CD4-positive, alpha-beta T cell (primary cell): Measurements from ENCODE around the gene FAM222A. TPM values are rescaled to one million over a fixed set of nuclear protein-coding genes. Genes with fewer than 3 reads are reported as not detected.

ENCODE experiments used
- ATAC-seq: fragments of 200-7000 bp; cut with Tn5 transposase; one replicate; pipeline ENCODE4 v1.10.0; 2022; ENCODE audit warnings: mild to moderate bottlenecking; ENCODE audit not compliant: poor library complexity
- CTCF ChIA-PET: fragments of 350-600 bp; sonication (Branson Sonifier 250); formaldehyde crosslinking; loops from one replicate; lab custom pipeline; 2021; ENCODE audit warnings: antibody characterized with exemption, inconsistent platforms; lab: Charles Lee
- POLR2A ChIA-PET: fragments of 350-600 bp; sonication (Branson Sonifier 250); formaldehyde crosslinking; loops from one replicate; lab custom pipeline; 2021; ENCODE audit warnings: antibody characterized with exemption, inconsistent platforms; lab: Charles Lee
- DNase-seq, 14 experiments: peaks; one replicate each; pipeline ENCODE4 v3.0.0-alpha.2; 2013 to 2020; ENCODE audit warnings: mixed read lengths in 2 of 14
- H3K27ac ChIP-seq, 2 donors: one replicate each; pipeline versions ENCODE4 v1.5.1 to v1.7.0; 2013; ENCODE audit warnings: low read length in 2 of 2, low read depth in 1 of 2, mild to moderate bottlenecking in 1 of 2
- H3K27me3 ChIP-seq, 2 experiments: 1 replicate in 1 of 2; 2 replicates in 1 of 2; pipeline versions ENCODE4 v1.6.1 to v1.7.0; 2013; ENCODE audit warnings: low read length in 2 of 2, control low read depth in 1 of 2, mild to moderate bottlenecking in 1 of 2, moderate library complexity in 1 of 2; ENCODE audit not compliant: insufficient read depth in 2 of 2, control insufficient read depth in 1 of 2
- H3K36me3 ChIP-seq: one replicate; pipeline ENCODE4 v1.6.1; 2013; ENCODE audit warnings: low read length, control low read depth; ENCODE audit not compliant: insufficient read depth
- H3K4me1 ChIP-seq: one replicate; pipeline ENCODE4 v1.6.1; 2013; ENCODE audit warnings: low read length, control low read depth; ENCODE audit not compliant: insufficient read depth
- H3K4me3 ChIP-seq: one replicate; pipeline ENCODE4 v1.5.1; 2013; ENCODE audit warnings: mild to moderate bottlenecking, low read length, moderate library complexity
- H3K9me3 ChIP-seq, 2 experiments: 1 replicate in 1 of 2; 2 replicates in 1 of 2; pipeline versions ENCODE4 v1.6.1 to v1.7.0; 2013; ENCODE audit warnings: low read length in 2 of 2, mild to moderate bottlenecking in 2 of 2, control low read depth in 1 of 2, moderate library complexity in 1 of 2; ENCODE audit not compliant: control insufficient read depth in 1 of 2, insufficient read depth in 1 of 2
- H3K27ac Mint-ChIP-seq: one replicate; pipeline ENCODE4 v1.8.0; 2020; ENCODE audit warnings: mixed read lengths
- H3K27me3 Mint-ChIP-seq: one replicate; pipeline ENCODE4 v1.8.0; 2021; ENCODE audit warnings: mixed read lengths
- H3K36me3 Mint-ChIP-seq: one replicate; pipeline ENCODE4 v1.8.0; 2021; ENCODE audit warnings: low read depth, mixed read lengths
- H3K4me1 Mint-ChIP-seq: one replicate; pipeline ENCODE4 v1.8.0; 2021; ENCODE audit warnings: low read depth, mixed read lengths
- H3K4me3 Mint-ChIP-seq: one replicate; pipeline ENCODE4 v1.8.0; 2020; ENCODE audit warnings: mild to moderate bottlenecking, mixed read lengths
- H3K9me3 Mint-ChIP-seq: one replicate; pipeline ENCODE4 v1.8.0; 2020; ENCODE audit warnings: mixed read lengths
- CTCF ChIP-seq: fragments of 200-600 bp; IDR thresholded peaks from one replicate; pipeline ENCODE4 v1.8.0; 2022; ENCODE audit warnings: antibody characterized with exemption, mild to moderate bottlenecking
- intact Hi-C, 2 experiments: fragments of 100-400 bp; cut with DNase I in 1 of 2; cut with micrococcal nuclease in 1 of 2; formaldehyde crosslinking; loops; one replicate each; pipeline versions ENCODE4 v1.15.1 to v1.9.0; 2023 to 2025; cut with DNase I, micrococcal nuclease
- total RNA-seq, 174 experiments: library from RNA in 2 of 174; stranded (reverse) in 2 of 174; gene quantifications; one replicate each; pipeline ENCODE4 v1.2.3 and lab custom pipeline; 2021 to 2026

Gene FAM222A
- total RNA-seq, 2 experiments from 2014 or later: 1.1 to 1.7 TPM

DNA sequence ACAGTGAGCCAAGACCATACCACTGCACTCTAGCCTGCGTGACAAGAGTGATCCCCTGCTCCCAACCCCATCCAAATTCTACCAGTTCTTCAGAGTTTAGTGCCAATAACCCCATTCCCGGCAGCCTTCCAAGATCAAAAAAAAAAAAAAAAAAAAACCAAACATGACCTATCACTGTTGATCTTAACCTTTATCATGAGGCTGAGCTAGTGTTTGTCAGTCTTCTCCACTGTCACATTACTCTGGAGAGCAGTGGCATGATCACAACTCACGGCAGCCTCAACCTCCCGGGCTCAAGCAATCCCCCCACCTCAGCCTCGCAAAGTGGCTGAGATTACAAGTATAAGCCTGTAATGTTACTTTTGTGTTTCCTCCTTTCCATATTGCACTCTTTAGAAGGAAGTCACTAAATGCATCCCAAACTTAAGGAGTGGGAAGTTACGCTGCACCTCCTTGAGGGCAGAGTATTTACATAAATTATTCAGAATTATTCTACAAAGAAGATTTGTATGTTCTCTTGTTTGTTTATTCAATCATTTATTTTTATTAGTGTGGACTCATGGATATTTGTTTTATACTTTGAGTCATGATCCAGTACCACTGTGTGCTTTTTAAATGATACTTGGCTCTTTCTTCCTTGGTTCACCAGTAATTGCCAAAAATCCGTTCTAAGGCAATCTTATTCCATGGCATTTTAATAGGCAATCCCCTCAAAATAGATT, 31.5 kb upstream of the FAM222A start:
- ChIA-PET CTCF (interaction anchor here (0.7 kb wide), 2 partner anchors 59 to 559 kb away, joined by 3 to 4 read pairs; no protein-coding TSS in a partner anchor), POLR2A (no interaction called here)
- Mint-ChIP-seq H3K27ac (no peak overlapping the region), H3K4me1 (no peaks in the 10 kb centered on the region), H3K4me3 (no peak overlapping the region), H3K27me3 (peaks cover 11% of the 10 kb centered on the region), H3K36me3 (no peaks in the 10 kb centered on the region), H3K9me3 (no peaks in the 10 kb centered on the region)
- Histone ChIP-seq H3K27ac (no peak overlapping the region), H3K4me1 (no peaks in the 10 kb centered on the region), H3K27me3 (peaks cover 0 to 2% of the 10 kb centered on the region in 2 experiments), H3K4me3 (no peak overlapping the region), H3K9me3 (no peaks in the 10 kb centered on the region), H3K36me3 (no peaks in the 10 kb centered on the region)
- no peak for DNase-seq
- TF ChIP-seq CTCF: no peak
- ATAC-seq: no peak
- intact Hi-C loops: no loop called here

- ChIA-PET CTCF (no interaction called here), POLR2A (no interaction called here)
- H3K9me3 ChIP-seq: no peaks in the 10 kb centered on the region
- H3K4me3 Mint-ChIP-seq: no peak overlapping the region
- peaks cover 0 to 2% of the 10 kb centered on the region in 2 experiments for H3K27me3 ChIP-seq
- no peak for TF ChIP-seq CTCF
- DNase-seq (no peak), ATAC-seq (no peak)
- intact Hi-C loops: no loop called here
- H3K27ac ChIP-seq: no peak overlapping the region
- H3K27me3 Mint-ChIP-seq: peaks cover 9% of the 10 kb centered on the region
- no peak overlapping the region for H3K4me3 ChIP-seq
- no peaks in the 10 kb centered on the region for H3K36me3 ChIP-seq
- H3K27ac Mint-ChIP-seq: no peak overlapping the region
- H3K4me1 ChIP-seq: no peaks in the 10 kb centered on the region
- H3K9me3 Mint-ChIP-seq: no peaks in the 10 kb centered on the region
- no peaks in the 10 kb centered on the region for H3K36me3 Mint-ChIP-seq
- H3K4me1 Mint-ChIP-seq: no peaks in the 10 kb centered on the region
Measured at GRCh38 chr12:109682708-109683060, 30.9 kb upstream of the FAM222A start.

GRCh38 chr12:109683316-109683715, 30.3 kb upstream of the FAM222A start:
- Histone ChIP-seq H3K27me3 (no peaks in the 10 kb centered on the region), H3K4me1 (no peaks in the 10 kb centered on the region), H3K9me3 (no peaks in the 10 kb centered on the region), H3K27ac (no peak overlapping the region), H3K4me3 (no peak overlapping the region), H3K36me3 (no peaks in the 10 kb centered on the region)
- H3K27me3 Mint-ChIP-seq: peaks cover 9% of the 10 kb centered on the region
- no peak overlapping the region for H3K27ac Mint-ChIP-seq
- no peak overlapping the region for H3K4me3 Mint-ChIP-seq
- no peak for TF ChIP-seq CTCF
- intact Hi-C loops: no loop called here
- DNase-seq (no peak), ATAC-seq (no peak)
- POLR2A ChIA-PET: no interaction called here
- no peaks in the 10 kb centered on the region for H3K4me1 Mint-ChIP-seq
- H3K36me3 Mint-ChIP-seq: no peaks in the 10 kb centered on the region
- CTCF ChIA-PET: no interaction called here
- no peaks in the 10 kb centered on the region for H3K9me3 Mint-ChIP-seq
